Panc1 (cell line): Measurements from ENCODE around the gene TP53BP1. TPM values are rescaled to one million over a fixed set of nuclear protein-coding genes. Genes with fewer than 3 reads are reported as not detected.

Source experiments
- ATAC-seq: fragments of 200-7000 bp; cut with Tn5 transposase; 2 replicates; pipeline ENCODE4 v1.9.1; 2020; ENCODE audit warnings: mild to moderate bottlenecking, moderate library complexity
- BruUV-seq: library from RNA; stranded (reverse); fragments of 400-500 nt; replicated peaks from 2 replicates; lab custom pipeline; 2021; lab: Mats Ljungman, UMichigan
- CTCF ChIA-PET: fragments of 300-600 bp; sonication (Branson Sonifier 250); formaldehyde crosslinking; loops from one replicate; lab custom pipeline; 2022; ENCODE audit warnings: antibody characterized with exemption; lab: Charles Lee
- POLR2A ChIA-PET: fragments of 300-600 bp; sonication (Branson Sonifier 250); formaldehyde crosslinking; loops from one replicate; lab custom pipeline; 2022; ENCODE audit warnings: antibody characterized with exemption; lab: Charles Lee
- DNase-seq: peaks from one replicate; pipeline ENCODE4 v3.0.0-alpha.2; 2010; ENCODE audit warnings: low read depth, low spot score
- H3K27ac ChIP-seq: 2 replicates; pipeline ENCODE4 v1.5.1; 2011; ENCODE audit warnings: mild to moderate bottlenecking, low read length, inconsistent platforms
- H3K27me3 ChIP-seq: fragments of 200-500 bp; sonication (Bioruptor generic); 2 replicates; pipeline ENCODE4 v1.6.0; 2014; ENCODE audit warnings: low read length, inconsistent platforms; ENCODE audit not compliant: control insufficient read depth, insufficient read depth
- H3K36me3 ChIP-seq: fragments of 200-500 bp; sonication (Bioruptor generic); 2 replicates; pipeline ENCODE4 v1.5.1; 2014; ENCODE audit warnings: inconsistent platforms, mild to moderate bottlenecking, low read length, moderate library complexity; ENCODE audit not compliant: control insufficient read depth, insufficient read depth
- H3K4me1 ChIP-seq: 2 replicates; pipeline ENCODE4 v1.5.1; 2011; ENCODE audit warnings: inconsistent platforms, mild to moderate bottlenecking, low read length, moderate library complexity; ENCODE audit not compliant: control insufficient read depth, insufficient read depth
- H3K4me3 ChIP-seq, 2 experiments: 2 replicates each; pipeline ENCODE4 v1.5.1; 2011 to 2012; ENCODE audit warnings: low read depth in 2 of 2, low read length in 2 of 2, mild to moderate bottlenecking in 2 of 2, inconsistent platforms in 1 of 2, moderate library complexity in 1 of 2
- H3K9me3 ChIP-seq: fragments of 200-500 bp; sonication (Bioruptor generic); 2 replicates; pipeline ENCODE4 v1.5.1; 2014; ENCODE audit warnings: low read depth, mild to moderate bottlenecking, inconsistent platforms, low read length, moderate library complexity; ENCODE audit not compliant: control insufficient read depth, insufficient read depth
- POLR2AphosphoS5 ChIP-seq: IDR thresholded peaks from 2 replicates; pipeline ENCODE4 v1.6.1; 2012; ENCODE audit warnings: mild to moderate bottlenecking, low read depth, low read length, moderate library complexity
- SIN3A ChIP-seq: IDR thresholded peaks from 2 replicates; pipeline ENCODE4 v1.6.1; 2012; ENCODE audit warnings: low read depth, mild to moderate bottlenecking, low read length, moderate library complexity, borderline replicate concordance; ENCODE audit not compliant: insufficient read depth
- TCF7L2 ChIP-seq: IDR thresholded peaks from 2 replicates; pipeline ENCODE4 v1.6.1; 2011; ENCODE audit warnings: mild to moderate bottlenecking, low read depth, low read length, inconsistent platforms
- in situ Hi-C: cut with HindIII; loops from 2 replicates; pipeline ENCODE4 v1.10.0; 2016; ENCODE audit warnings: low sequenced_read_pairs, low pct_unique_long_range_greater_than_20kb
- intact Hi-C: fragments of 100-400 bp; cut with micrococcal nuclease; formaldehyde crosslinking; loops from one replicate; pipeline ENCODE4 v1.10.0; 2022; ENCODE audit not compliant: unreplicated experiment
- total RNA-seq: library from RNA; stranded (reverse); gene quantifications from one replicate; pipeline ENCODE4 v1.2.1, GENCODE V29; 2021; ENCODE audit not compliant: unreplicated experiment
- TF ChIP-seq, protein P1 (sequence below): fragments of 450-650 bp; IDR thresholded peaks from 2 replicates; pipeline ENCODE4 v1.5.1; 2017; ENCODE audit warnings: mild to moderate bottlenecking
- TF ChIP-seq, protein P2 (sequence below), 2 experiments: IDR thresholded peaks; 2 replicates each; pipeline ENCODE4 v1.6.1; 2011 to 2012; ENCODE audit warnings: low read depth in 2 of 2, control low read depth in 1 of 2, low read length in 1 of 2, mild to moderate bottlenecking in 1 of 2, moderate library complexity in 1 of 2; ENCODE audit not compliant: insufficient read depth in 1 of 2

The TP53BP1 gene
- total RNA-seq, 1 experiment from 2014 or later, result 80.3 TPM

DNA sequence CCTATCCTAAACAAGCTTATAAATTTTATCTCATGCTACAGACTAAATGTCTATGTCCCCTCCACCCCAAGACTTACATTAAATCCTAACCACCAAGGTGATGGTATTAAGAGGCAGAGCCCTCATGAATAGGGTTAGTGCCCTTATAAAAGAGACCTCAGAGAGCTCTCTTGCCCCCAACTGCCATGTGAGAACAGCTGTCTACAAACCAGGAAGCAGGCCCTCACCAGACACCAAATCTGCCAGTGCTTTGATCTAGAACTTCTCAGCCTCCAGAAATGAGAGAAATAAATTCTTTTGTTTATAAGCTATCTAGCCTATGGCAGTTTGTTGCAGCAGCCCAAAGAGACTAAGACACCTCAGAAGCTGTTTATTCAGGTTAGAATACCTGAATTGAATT lies 58.5 kb downstream of the TP53BP1 start:
- no peak for DNase-seq
- no TSS peak for BruUV-seq
- ATAC-seq, result no peak
- Histone ChIP-seq H3K4me1 (no peaks in the 10 kb centered on the region), H3K27ac (no peak overlapping the region), H3K9me3 (no peaks in the 10 kb centered on the region), H3K4me3 (no peak overlapping the region), H3K36me3 (peaks cover 31% of the 10 kb centered on the region), H3K27me3 (no peaks in the 10 kb centered on the region)
- ChIA-PET POLR2A (interaction anchor here (0.6 kb wide), 1 partner anchor 450 kb away, joined by 3 read pairs; no protein-coding TSS in a partner anchor), CTCF (interaction anchor here (1.1 to 1.6 kb wide), 2 partner anchors 18 to 80 kb away, joined by 3 to 7 read pairs; no protein-coding TSS in a partner anchor)
- intact Hi-C loops, result no loop called here
- no peak for TF ChIP-seq TCF7L2
- no peak for TF ChIP-seq POLR2AphosphoS5
- no peak for TF ChIP-seq SIN3A
- TF ChIP-seq, protein P1, sequence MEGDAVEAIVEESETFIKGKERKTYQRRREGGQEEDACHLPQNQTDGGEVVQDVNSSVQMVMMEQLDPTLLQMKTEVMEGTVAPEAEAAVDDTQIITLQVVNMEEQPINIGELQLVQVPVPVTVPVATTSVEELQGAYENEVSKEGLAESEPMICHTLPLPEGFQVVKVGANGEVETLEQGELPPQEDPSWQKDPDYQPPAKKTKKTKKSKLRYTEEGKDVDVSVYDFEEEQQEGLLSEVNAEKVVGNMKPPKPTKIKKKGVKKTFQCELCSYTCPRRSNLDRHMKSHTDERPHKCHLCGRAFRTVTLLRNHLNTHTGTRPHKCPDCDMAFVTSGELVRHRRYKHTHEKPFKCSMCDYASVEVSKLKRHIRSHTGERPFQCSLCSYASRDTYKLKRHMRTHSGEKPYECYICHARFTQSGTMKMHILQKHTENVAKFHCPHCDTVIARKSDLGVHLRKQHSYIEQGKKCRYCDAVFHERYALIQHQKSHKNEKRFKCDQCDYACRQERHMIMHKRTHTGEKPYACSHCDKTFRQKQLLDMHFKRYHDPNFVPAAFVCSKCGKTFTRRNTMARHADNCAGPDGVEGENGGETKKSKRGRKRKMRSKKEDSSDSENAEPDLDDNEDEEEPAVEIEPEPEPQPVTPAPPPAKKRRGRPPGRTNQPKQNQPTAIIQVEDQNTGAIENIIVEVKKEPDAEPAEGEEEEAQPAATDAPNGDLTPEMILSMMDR, result no peak
- TF ChIP-seq, protein P2, sequence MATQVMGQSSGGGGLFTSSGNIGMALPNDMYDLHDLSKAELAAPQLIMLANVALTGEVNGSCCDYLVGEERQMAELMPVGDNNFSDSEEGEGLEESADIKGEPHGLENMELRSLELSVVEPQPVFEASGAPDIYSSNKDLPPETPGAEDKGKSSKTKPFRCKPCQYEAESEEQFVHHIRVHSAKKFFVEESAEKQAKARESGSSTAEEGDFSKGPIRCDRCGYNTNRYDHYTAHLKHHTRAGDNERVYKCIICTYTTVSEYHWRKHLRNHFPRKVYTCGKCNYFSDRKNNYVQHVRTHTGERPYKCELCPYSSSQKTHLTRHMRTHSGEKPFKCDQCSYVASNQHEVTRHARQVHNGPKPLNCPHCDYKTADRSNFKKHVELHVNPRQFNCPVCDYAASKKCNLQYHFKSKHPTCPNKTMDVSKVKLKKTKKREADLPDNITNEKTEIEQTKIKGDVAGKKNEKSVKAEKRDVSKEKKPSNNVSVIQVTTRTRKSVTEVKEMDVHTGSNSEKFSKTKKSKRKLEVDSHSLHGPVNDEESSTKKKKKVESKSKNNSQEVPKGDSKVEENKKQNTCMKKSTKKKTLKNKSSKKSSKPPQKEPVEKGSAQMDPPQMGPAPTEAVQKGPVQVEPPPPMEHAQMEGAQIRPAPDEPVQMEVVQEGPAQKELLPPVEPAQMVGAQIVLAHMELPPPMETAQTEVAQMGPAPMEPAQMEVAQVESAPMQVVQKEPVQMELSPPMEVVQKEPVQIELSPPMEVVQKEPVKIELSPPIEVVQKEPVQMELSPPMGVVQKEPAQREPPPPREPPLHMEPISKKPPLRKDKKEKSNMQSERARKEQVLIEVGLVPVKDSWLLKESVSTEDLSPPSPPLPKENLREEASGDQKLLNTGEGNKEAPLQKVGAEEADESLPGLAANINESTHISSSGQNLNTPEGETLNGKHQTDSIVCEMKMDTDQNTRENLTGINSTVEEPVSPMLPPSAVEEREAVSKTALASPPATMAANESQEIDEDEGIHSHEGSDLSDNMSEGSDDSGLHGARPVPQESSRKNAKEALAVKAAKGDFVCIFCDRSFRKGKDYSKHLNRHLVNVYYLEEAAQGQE (IDR thresholded peaks at IDR 0.05; ENCODE audit: insufficient read depth in 1 of 2, low read depth in 2 of 2, low read length in 1 of 2), result no peak
- in situ Hi-C loops, result no loop called here

DNA sequence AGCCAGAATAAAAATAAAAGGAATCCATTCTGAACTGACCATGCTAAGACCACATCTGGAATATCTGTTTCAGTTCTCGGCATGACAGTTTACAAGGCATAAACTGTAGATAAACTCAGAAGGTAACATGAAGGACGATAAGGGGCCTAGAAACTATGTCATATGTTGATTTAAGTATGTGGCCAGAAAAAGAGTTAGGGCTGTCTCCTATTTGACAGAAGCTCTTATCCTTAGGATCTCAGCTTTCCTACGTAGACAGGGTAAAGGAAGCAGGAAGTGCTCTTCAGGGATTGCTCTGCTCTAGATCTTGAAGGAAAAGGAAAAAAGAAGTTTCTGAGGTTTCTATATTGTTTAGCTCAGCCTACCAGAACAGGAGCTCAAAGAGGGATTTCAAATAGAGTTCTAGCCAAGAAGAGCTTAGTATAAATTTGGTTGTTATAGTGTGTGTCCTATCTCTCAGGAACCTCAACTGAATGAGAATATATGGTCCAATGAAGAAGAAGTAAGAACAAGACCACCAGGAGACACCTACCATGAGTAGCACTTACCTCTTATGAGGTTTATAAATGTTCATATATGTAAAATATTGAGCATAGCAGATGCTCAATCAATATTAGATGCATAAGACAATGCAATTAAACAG lies 59.2 kb downstream of the TP53BP1 start:
- ChIA-PET POLR2A (interaction anchor here (0.6 kb wide), 1 partner anchor 451 kb away, joined by 3 read pairs; no protein-coding TSS in a partner anchor), CTCF (interaction anchor here (1.1 to 1.6 kb wide), 2 partner anchors 17 to 80 kb away, joined by 3 to 7 read pairs; no protein-coding TSS in a partner anchor)
- H3K27ac ChIP-seq, result no peak overlapping the region
- ATAC-seq, result no peak
- H3K9me3 ChIP-seq, result no peaks in the 10 kb centered on the region
- no TSS peak for BruUV-seq
- intact Hi-C loops, result no loop called here
- no peaks in the 10 kb centered on the region for H3K27me3 ChIP-seq
- H3K4me1 ChIP-seq, result no peaks in the 10 kb centered on the region
- in situ Hi-C loops, result no loop called here
- H3K4me3 ChIP-seq, result no peak overlapping the region
- TF ChIP-seq TCF7L2 (no peak), SIN3A (no peak), POLR2AphosphoS5 (no peak)
- TF ChIP-seq, protein P1, result no peak
- TF ChIP-seq, protein P2 (IDR thresholded peaks at IDR 0.05; ENCODE audit: insufficient read depth in 1 of 2, low read depth in 2 of 2, low read length in 1 of 2), result no peak
- no peak for DNase-seq
- H3K36me3 ChIP-seq, result peaks cover 29% of the 10 kb centered on the region
